K562 (cell line): Measurements from ENCODE around the gene DCAF8. TPM values are rescaled to one million over a fixed set of nuclear protein-coding genes. Genes with fewer than 3 reads are reported as not detected.

ENCODE experiments used
- ATAC-seq: fragments of 200-7000 bp; cut with Tn5 transposase; 3 replicates; pipeline ENCODE4 v1.9.1; 2020; ENCODE audit warnings: moderate library complexity
- BruUV-seq: library from RNA; stranded (reverse); fragments of 400-500 nt; replicated peaks from 2 replicates; lab custom pipeline; 2021; lab: Mats Ljungman, UMichigan
- CTCF ChIA-PET: fragments of 300-600 bp; formaldehyde crosslinking; extraction: SDS; loops from one replicate; lab custom pipeline; 2021; ENCODE audit warnings: low intra/inter-chr PET ratio; lab: Yijun Ruan, JAX
- POLR2A ChIA-PET: fragments of 300-600, 350-650 bp; sonication (Branson Sonifier 250); formaldehyde crosslinking; extraction: SDS; loops from one replicate; lab custom pipeline; 2021; ENCODE audit warnings: antibody characterized with exemption, inconsistent platforms; lab: Yijun Ruan, JAX
- DNase-seq, 4 experiments: peaks; one replicate each; pipeline versions ENCODE4 v3.0.0 to v3.0.0-alpha.2; 2011 to 2018; ENCODE audit warnings: low spot score in 3 of 4, mixed read lengths in 3 of 4; ENCODE audit errors: extremely low read depth in 1 of 4
- FAIRE-seq: peaks from 2 replicates; lab custom pipeline; 2011; peaks lifted over from hg19 to GRCh38; lab: Jason Lieb, UNC
- H2AFZ ChIP-seq: 2 replicates; pipeline ENCODE4 v1.6.0; 2011; ENCODE audit warnings: low read depth, low read length, control low read depth, inconsistent platforms
- H3K27ac ChIP-seq: fragments of 200-600 bp; 3 replicates; pipeline ENCODE4 v1.8.0; 2011; ENCODE audit warnings: low read depth, mild to moderate bottlenecking, control low read depth, inconsistent platforms, low read length, moderate library complexity, mixed read lengths; ENCODE audit errors: extremely low read depth
- H3K27me3 ChIP-seq, 2 experiments: fragments of 300-600 bp in 1 of 2; 2 replicates in 1 of 2; 3 replicates in 1 of 2; pipeline versions ENCODE4 v1.6.0 to v1.8.0; 2011; ENCODE audit warnings: inconsistent platforms in 2 of 2, low read length in 2 of 2, mild to moderate bottlenecking in 1 of 2, mixed read lengths in 1 of 2, moderate library complexity in 1 of 2; ENCODE audit not compliant: control insufficient read depth in 2 of 2, insufficient read depth in 2 of 2
- H3K36me3 ChIP-seq: fragments of 300-600 bp; 3 replicates; pipeline ENCODE4 v1.8.0; 2011; ENCODE audit warnings: mild to moderate bottlenecking, low read length, inconsistent platforms; ENCODE audit not compliant: control insufficient read depth, insufficient read depth
- H3K4me1 ChIP-seq, 2 experiments: fragments of 200-600 bp in 1 of 2; replicated peaks in 1 of 2; 2 replicates in 1 of 2; 3 replicates in 1 of 2; pipeline versions ENCODE4 v1.5.1 to v1.8.0; 2011; ENCODE audit warnings: inconsistent platforms in 2 of 2, low read length in 2 of 2, mild to moderate bottlenecking in 1 of 2, mixed read lengths in 1 of 2, moderate library complexity in 1 of 2; ENCODE audit not compliant: control insufficient read depth in 2 of 2, insufficient read depth in 2 of 2
- H3K4me2 ChIP-seq: 2 replicates; pipeline ENCODE4 v1.6.1; 2011; ENCODE audit warnings: low read length, control low read depth, inconsistent platforms, mixed read lengths; ENCODE audit not compliant: insufficient read depth
- H3K4me3 ChIP-seq: fragments of 200-600 bp; sonication (generic), shearing (Covaris generic); 2 replicates; pipeline ENCODE4 v1.5.1; 2016; ENCODE audit warnings: control low read depth, inconsistent platforms
- H3K79me2 ChIP-seq: fragments of 200-600 bp; 3 replicates; pipeline ENCODE4 v1.8.0; 2011; ENCODE audit warnings: low read length, inconsistent platforms; ENCODE audit not compliant: control insufficient read depth, insufficient read depth
- H3K9ac ChIP-seq, 2 experiments: 2 replicates each; pipeline versions ENCODE4 v1.6.0 to v1.6.1; 2011; ENCODE audit warnings: low read depth in 2 of 2, low read length in 2 of 2, control low read depth in 1 of 2, inconsistent platforms in 1 of 2, mild to moderate bottlenecking in 1 of 2, mixed read lengths in 1 of 2; ENCODE audit not compliant: insufficient read depth in 1 of 2
- H3K9me1 ChIP-seq: one replicate; pipeline ENCODE4 v1.6.0; 2011; ENCODE audit warnings: inconsistent platforms, mild to moderate bottlenecking, low read length, moderate library complexity; ENCODE audit not compliant: control insufficient read depth, insufficient read depth
- H3K9me3 ChIP-seq: replicated peaks from 2 replicates; pipeline ENCODE4 v1.5.1; 2011; ENCODE audit warnings: low read depth, low read length, inconsistent platforms; ENCODE audit not compliant: control insufficient read depth, insufficient read depth
- H4K20me1 ChIP-seq: replicated peaks from 2 replicates; pipeline ENCODE4 v1.6.1; 2011; ENCODE audit warnings: low read length, inconsistent platforms, mixed read lengths; ENCODE audit not compliant: control insufficient read depth, insufficient read depth
- CEBPG ChIP-seq, 3 experiments: fragments of 200-800 bp in 1 of 3; sonication (Bioruptor generic) in 1 of 3; sonication (generic) in 1 of 3; formaldehyde crosslinking in 1 of 3; IDR thresholded peaks in 2 of 3; conservative IDR thresholded peaks in 1 of 3; 2 replicates each; pipeline versions ENCODE4 v1.6.1 to v1.8.0; 2016 to 2022; ENCODE audit warnings: missing compliant biosample characterization in 2 of 3, missing genetic modification characterization in 2 of 3, mild to moderate bottlenecking in 1 of 3, missing genetic modification reagents in 1 of 3
- MAFF ChIP-seq: IDR thresholded peaks from 2 replicates; pipeline ENCODE4 v1.6.1; 2012; ENCODE audit warnings: low read length, improper control_type of control experiment
- PRMT5 ChIP-seq: sonication (generic); formaldehyde crosslinking; IDR thresholded peaks from 2 replicates; pipeline ENCODE4 v1.5.0; 2020; ENCODE audit warnings: missing genetic modification reagents
- PTBP1 ChIP-seq: fragments of 200-400 bp; formaldehyde crosslinking; IDR thresholded peaks from 2 replicates; pipeline ENCODE4 v1.6.1; 2017; ENCODE audit warnings: low read depth, low read length
- RFX7 ChIP-seq: fragments of 250-450 bp; sonication (Bioruptor Pico); IDR thresholded peaks from 2 replicates; pipeline ENCODE4 v1.5.1; 2021; ENCODE audit warnings: mild to moderate bottlenecking
- SRSF1 ChIP-seq: fragments of 200-400 bp; formaldehyde crosslinking; IDR thresholded peaks from 2 replicates; pipeline ENCODE4 v1.6.1; 2017; ENCODE audit warnings: mild to moderate bottlenecking, low read depth, low read length, moderate library complexity
- ZBTB17 ChIP-seq: fragments of 450-650 bp; formaldehyde crosslinking; IDR thresholded peaks from 2 replicates; pipeline ENCODE4 v1.4.0; 2020; ENCODE audit warnings: mild to moderate bottlenecking
- WGBS: fragments of 100-300 bp; shearing (Covaris generic); methylation state at CpG from one replicate; pipeline ENCODE4 v1.1.6; 2016; ENCODE audit warnings: low coverage, mixed read lengths; ENCODE audit not compliant: insufficient coverage; ENCODE audit errors: missing lambda C conversion rate; 5-methylcytosine and 5-hydroxymethylcytosine counted together
- in situ Hi-C: fragments of 300-500 bp; cut with MboI; formaldehyde crosslinking; loops from 4 replicates; pipeline ENCODE4 v1.15.0; 2018; ENCODE audit warnings: inconsistent platforms, mixed read lengths
- intact Hi-C: fragments of 100-400 bp; cut with micrococcal nuclease; formaldehyde crosslinking; loops from 2 replicates; pipeline ENCODE4 v1.14.2; 2022
- polyA plus RNA-seq, 8 experiments: library from polyadenylated mRNA; depleted of rRNA in 4 of 8; stranded (reverse) in 5 of 8; unstranded in 3 of 8; fragments of >200 nt; fragmentation: Nextera tagmentation in 2 of 8; fragmentation: Illumina TruSeq in 1 of 8; extraction: Ambion mirVana in 2 of 8; extraction: Trizol in 1 of 8; gene quantifications; 2 replicates each; pipeline versions ENCODE4 v1.2.1 to v1.2.3, GENCODE V29; 2011 to 2014; ENCODE audit warnings: inconsistent platforms in 1 of 8, missing spikeins in 1 of 8
- total RNA-seq, 7 experiments: library from RNA; depleted of rRNA in 6 of 7; stranded (reverse); fragments of >200 nt in 6 of 7; fragmentation: Illumina TruSeq in 2 of 7; extraction: Trizol in 2 of 7; gene quantifications; 2 replicates each; pipeline versions ENCODE4 v1.2.1 to v1.2.3, GENCODE V29; 2011 to 2021; ENCODE audit warnings: low replicate concordance in 1 of 7
- TF ChIP-seq, protein P1 (sequence below): sonication (generic); formaldehyde crosslinking; IDR thresholded peaks from 2 replicates; pipeline ENCODE4 v1.8.1; 2022; ENCODE audit warnings: missing genetic modification reagents
- TF ChIP-seq, protein P2 (sequence below): sonication (generic); formaldehyde crosslinking; IDR thresholded peaks from 2 replicates; pipeline ENCODE4 v1.8.0; 2022; ENCODE audit warnings: mild to moderate bottlenecking, missing genetic modification reagents

The DCAF8 gene
- total and polyA plus RNA-seq, 9 of the 15 experiments (the other 6 are each of a cell fraction or from before 2014, with no cell fraction given): 11.6 to 149 (median 81.3) TPM

DNA sequence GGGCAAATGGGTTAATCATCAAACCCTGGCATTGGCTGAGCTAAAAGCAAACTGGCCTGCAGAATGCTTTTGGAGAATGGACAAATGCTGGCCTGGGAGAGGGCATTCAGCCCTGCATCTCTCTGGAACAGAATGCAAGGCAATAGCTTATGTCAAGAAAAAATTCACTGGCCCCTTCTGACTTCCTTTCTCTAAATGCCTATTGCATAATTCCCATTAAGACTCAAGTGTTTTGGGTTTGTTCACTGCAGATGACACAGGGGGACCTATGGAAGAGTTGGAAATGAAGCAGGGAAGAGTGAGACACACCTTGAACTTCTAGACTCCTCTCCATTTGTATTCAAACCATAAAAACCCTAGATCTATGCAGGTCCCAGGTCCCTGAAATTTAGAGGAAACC, 41.3 kb downstream of the DCAF8 start:
- BruUV-seq: no TSS peak
- ChIA-PET CTCF (no interaction called here), POLR2A (interaction anchor here (0.6 to 4.0 kb wide), 5 partner anchors 10 to 28 kb away, joined by 3 to 41 read pairs (median 5); no protein-coding TSS in a partner anchor)
- no peaks in the 10 kb centered on the region for H3K27me3 ChIP-seq
- H3K4me3 ChIP-seq: no peak overlapping the region
- intact Hi-C loops (no loop called here), in situ Hi-C loops (no loop called here)
- FAIRE-seq (no peak), ATAC-seq (no peak), DNase-seq (no peak)
- peaks cover 98% of the 10 kb centered on the region for H3K36me3 ChIP-seq
- H2AFZ ChIP-seq: no peak overlapping the region
- no peak overlapping the region for H3K27ac ChIP-seq
- H3K4me2 ChIP-seq: no peak overlapping the region
- H3K9ac ChIP-seq: no peak overlapping the region
- no peak for TF ChIP-seq RFX7 (CRISPR knock-in tag)
- TF ChIP-seq CEBPG (CRISPR knock-in tag; IDR thresholded peaks at IDR 0.05): no peak
- peak; percentile 17 to 30; a peak in 1 of 4 replicates for TF ChIP-seq CEBPG (tag; conservative IDR thresholded peaks at IDR 0.05 in 1 of 2, IDR thresholded peaks at IDR 0.05 in 1 of 2)
- H3K9me3 ChIP-seq: no peaks in the 10 kb centered on the region
- H3K9me1 ChIP-seq: no peaks in the 10 kb centered on the region
- no peaks in the 10 kb centered on the region for H3K79me2 ChIP-seq
- no peaks in the 10 kb centered on the region for H3K4me1 ChIP-seq
- H4K20me1 ChIP-seq: no peaks in the 10 kb centered on the region

DNA sequence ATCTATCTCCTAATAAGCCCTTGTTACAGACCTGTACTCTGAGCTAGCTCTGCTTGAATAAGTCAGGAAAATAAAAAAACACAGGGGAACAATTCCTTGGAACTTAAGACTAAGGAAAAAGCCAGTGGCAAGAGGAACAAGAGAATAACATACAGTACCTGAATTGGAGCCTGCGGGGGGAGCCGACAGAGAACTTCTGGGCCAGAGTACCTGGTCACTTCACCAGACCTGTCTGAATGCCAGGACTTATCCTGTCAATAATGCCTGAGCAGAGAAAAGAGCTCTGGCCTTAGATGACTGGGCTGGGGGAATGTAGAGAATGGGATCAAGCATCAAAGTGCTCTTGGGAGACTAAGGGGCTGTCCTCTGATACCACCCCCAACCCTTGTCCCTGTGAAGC, 42.0 kb downstream of the DCAF8 start:
- Histone ChIP-seq H3K79me2 (no peaks in the 10 kb centered on the region), H3K9ac (no peak overlapping the region), H3K4me3 (no peak overlapping the region), H3K27me3 (no peaks in the 10 kb centered on the region), H4K20me1 (no peaks in the 10 kb centered on the region), H3K9me3 (no peaks in the 10 kb centered on the region), H2AFZ (no peak overlapping the region), H3K4me1 (no peaks in the 10 kb centered on the region), H3K9me1 (no peaks in the 10 kb centered on the region), H3K27ac (no peak overlapping the region), H3K4me2 (no peak overlapping the region), H3K36me3 (peaks cover 98% of the 10 kb centered on the region)
- ATAC-seq: no peak
- CTCF ChIA-PET: interaction anchor here (0.5 to 2.1 kb wide), 3 partner anchors 27 to 135 kb away, joined by 3 to 13 read pairs (median 8); no protein-coding TSS in a partner anchor
- no peak for DNase-seq
- POLR2A ChIA-PET: interaction anchor here (0.6 to 4.0 kb wide), 11 partner anchors 9 to 196 kb away, joined by 3 to 41 read pairs (median 4); no protein-coding TSS in a partner anchor
- WGBS: 100% methylated on average over 2 of the region's 2 CpGs
- FAIRE-seq: no peak
- TF ChIP-seq, protein P1, sequence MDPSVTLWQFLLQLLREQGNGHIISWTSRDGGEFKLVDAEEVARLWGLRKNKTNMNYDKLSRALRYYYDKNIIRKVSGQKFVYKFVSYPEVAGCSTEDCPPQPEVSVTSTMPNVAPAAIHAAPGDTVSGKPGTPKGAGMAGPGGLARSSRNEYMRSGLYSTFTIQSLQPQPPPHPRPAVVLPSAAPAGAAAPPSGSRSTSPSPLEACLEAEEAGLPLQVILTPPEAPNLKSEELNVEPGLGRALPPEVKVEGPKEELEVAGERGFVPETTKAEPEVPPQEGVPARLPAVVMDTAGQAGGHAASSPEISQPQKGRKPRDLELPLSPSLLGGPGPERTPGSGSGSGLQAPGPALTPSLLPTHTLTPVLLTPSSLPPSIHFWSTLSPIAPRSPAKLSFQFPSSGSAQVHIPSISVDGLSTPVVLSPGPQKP (CRISPR knock-in tag): no peak
- TF ChIP-seq, protein P2, sequence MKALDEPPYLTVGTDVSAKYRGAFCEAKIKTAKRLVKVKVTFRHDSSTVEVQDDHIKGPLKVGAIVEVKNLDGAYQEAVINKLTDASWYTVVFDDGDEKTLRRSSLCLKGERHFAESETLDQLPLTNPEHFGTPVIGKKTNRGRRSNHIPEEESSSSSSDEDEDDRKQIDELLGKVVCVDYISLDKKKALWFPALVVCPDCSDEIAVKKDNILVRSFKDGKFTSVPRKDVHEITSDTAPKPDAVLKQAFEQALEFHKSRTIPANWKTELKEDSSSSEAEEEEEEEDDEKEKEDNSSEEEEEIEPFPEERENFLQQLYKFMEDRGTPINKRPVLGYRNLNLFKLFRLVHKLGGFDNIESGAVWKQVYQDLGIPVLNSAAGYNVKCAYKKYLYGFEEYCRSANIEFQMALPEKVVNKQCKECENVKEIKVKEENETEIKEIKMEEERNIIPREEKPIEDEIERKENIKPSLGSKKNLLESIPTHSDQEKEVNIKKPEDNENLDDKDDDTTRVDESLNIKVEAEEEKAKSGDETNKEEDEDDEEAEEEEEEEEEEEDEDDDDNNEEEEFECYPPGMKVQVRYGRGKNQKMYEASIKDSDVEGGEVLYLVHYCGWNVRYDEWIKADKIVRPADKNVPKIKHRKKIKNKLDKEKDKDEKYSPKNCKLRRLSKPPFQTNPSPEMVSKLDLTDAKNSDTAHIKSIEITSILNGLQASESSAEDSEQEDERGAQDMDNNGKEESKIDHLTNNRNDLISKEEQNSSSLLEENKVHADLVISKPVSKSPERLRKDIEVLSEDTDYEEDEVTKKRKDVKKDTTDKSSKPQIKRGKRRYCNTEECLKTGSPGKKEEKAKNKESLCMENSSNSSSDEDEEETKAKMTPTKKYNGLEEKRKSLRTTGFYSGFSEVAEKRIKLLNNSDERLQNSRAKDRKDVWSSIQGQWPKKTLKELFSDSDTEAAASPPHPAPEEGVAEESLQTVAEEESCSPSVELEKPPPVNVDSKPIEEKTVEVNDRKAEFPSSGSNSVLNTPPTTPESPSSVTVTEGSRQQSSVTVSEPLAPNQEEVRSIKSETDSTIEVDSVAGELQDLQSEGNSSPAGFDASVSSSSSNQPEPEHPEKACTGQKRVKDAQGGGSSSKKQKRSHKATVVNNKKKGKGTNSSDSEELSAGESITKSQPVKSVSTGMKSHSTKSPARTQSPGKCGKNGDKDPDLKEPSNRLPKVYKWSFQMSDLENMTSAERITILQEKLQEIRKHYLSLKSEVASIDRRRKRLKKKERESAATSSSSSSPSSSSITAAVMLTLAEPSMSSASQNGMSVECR (CRISPR knock-in tag): no peak
- TF ChIP-seq PTBP1: no peak
- TF ChIP-seq PRMT5 (CRISPR knock-in tag): no peak
- no peak for TF ChIP-seq SRSF1
- TF ChIP-seq MAFF: no peak
- no peak for TF ChIP-seq ZBTB17 (CRISPR knock-in tag)
- BruUV-seq: no TSS peak
- in situ Hi-C loops (no loop called here), intact Hi-C loops (no loop called here)
